ENCODE results near the gene GALNT14. TPM values are rescaled to one million over a fixed set of nuclear protein-coding genes. Genes with fewer than 3 reads are reported as not detected.

Gene GALNT14
- total and polyA plus RNA-seq, 12 donors = 0.39 to 8.9 (median 1.7) TPM; not detected in 2

GRCh38 chr2:31148514-31148913, 10.3 kb upstream of the GALNT14 start:
- WGBS, 4 donors = 67 to 82% (median 78%) methylated on average over 2 of the region's 2 CpGs
- H3K4me3 ChIP-seq = no peak overlapping the region
- no peaks in the 10 kb centered on the region for H3K4me1 ChIP-seq (replicated peaks in 1 of 2)
- H3K36me3 ChIP-seq (replicated peaks in 1 of 2) = no peaks in the 10 kb centered on the region
- TF ChIP-seq POLR2A (IDR thresholded peaks at IDR 0.05) (no peak), CTCF (IDR thresholded peaks at IDR 0.05) (no peak)
- no peaks in the 10 kb centered on the region for H3K27me3 ChIP-seq
- no peak overlapping the region for H3K27ac ChIP-seq
- H3K9me3 ChIP-seq (replicated peaks in 1 of 3) = no peaks in the 10 kb centered on the region
- DNase-seq = no peak
- intact Hi-C loops (cut with DNase I) = no loop called here

- Histone ChIP-seq H3K27ac (no peak overlapping the region), H3K4me3 (no peak overlapping the region), H3K9me3 (replicated peaks in 1 of 3) (no peaks in the 10 kb centered on the region), H3K36me3 (replicated peaks in 1 of 2) (no peaks in the 10 kb centered on the region), H3K27me3 (no peaks in the 10 kb centered on the region), H3K4me1 (replicated peaks in 1 of 2) (no peaks in the 10 kb centered on the region)
- DNase-seq = no peak
- TF ChIP-seq POLR2A (IDR thresholded peaks at IDR 0.05) (no peak), CTCF (IDR thresholded peaks at IDR 0.05) (no peak)
- intact Hi-C loops (cut with DNase I) = no loop called here
- WGBS, 4 donors = 73 to 88% (median 76%) methylated on average over 5 of the region's 5 CpGs
Measured at GRCh38 chr2:31147645-31148044, 9.4 kb upstream of the GALNT14 start.

GRCh38 chr2:31142110-31142509, 3.9 kb upstream of the GALNT14 start:
- peaks cover 13% of the 10 kb centered on the region for H3K27me3 ChIP-seq
- TF ChIP-seq POLR2A (IDR thresholded peaks at IDR 0.05) (no peak), CTCF (IDR thresholded peaks at IDR 0.05) (no peak)
- intact Hi-C loops (cut with DNase I) = no loop called here
- H3K36me3 ChIP-seq (replicated peaks in 1 of 2) = no peaks in the 10 kb centered on the region
- DNase-seq = no peak
- H3K4me1 ChIP-seq (replicated peaks in 1 of 2) = peaks cover 13 to 18% of the 10 kb centered on the region in 2 donors
- WGBS, 4 donors = 48 to 61% (median 55%) methylated on average over 3 of the region's 3 CpGs
- H3K9me3 ChIP-seq (replicated peaks in 1 of 3) = no peaks in the 10 kb centered on the region
- H3K27ac ChIP-seq = no peak overlapping the region
- H3K4me3 ChIP-seq = no peak overlapping the region

GRCh38 chr2:31141443-31142085, 3.3 kb upstream of the GALNT14 start:
- Histone ChIP-seq H3K4me1 (replicated peaks in 1 of 2) (peaks cover 13 to 21% of the 10 kb centered on the region in 2 donors), H3K36me3 (replicated peaks in 1 of 2) (no peaks in the 10 kb centered on the region), H3K27me3 (peaks cover 18% of the 10 kb centered on the region), H3K4me3 (no peak overlapping the region), H3K9me3 (replicated peaks in 1 of 3) (no peaks in the 10 kb centered on the region), H3K27ac (no peak overlapping the region)
- DNase-seq = no peak
- TF ChIP-seq CTCF (IDR thresholded peaks at IDR 0.05) (no peak), POLR2A (IDR thresholded peaks at IDR 0.05) (no peak)
- 83 to 86% (median 84%) methylated on average over 15 of the region's 15 CpGs for WGBS, 4 donors
- intact Hi-C loops (cut with DNase I) = no loop called here

All from adrenal gland (tissue), 12 donors.